Measurements from ENCODE around the gene SEPTIN1.
"Not testable (repeated sequence)": the region's sequence is repeated elsewhere in the genome, so short reads cannot be mapped to it uniquely, and the experiment has no call there.

Gene SEPTIN1

DNA sequence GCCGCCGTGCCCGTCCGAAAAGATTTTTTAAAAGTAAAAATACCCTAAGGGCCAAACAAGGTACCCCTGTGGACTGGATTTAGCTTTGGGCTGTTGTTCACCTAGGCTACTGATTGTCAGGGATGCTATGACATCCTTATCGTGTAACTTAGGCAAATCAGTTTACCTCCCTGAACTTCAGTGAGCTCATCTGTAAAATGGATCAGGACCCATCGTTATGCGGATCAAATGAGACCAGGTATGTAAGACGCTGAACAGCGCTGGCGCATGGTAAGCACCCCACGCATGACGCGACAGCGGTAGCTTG lies 24.4 kb upstream of the SEPTIN1 start:
- intact Hi-C loops (cut with DNase I), result loop anchor here (1.0 to 5.0 kb wide), 2 partner anchors 11 to 39 kb away; partner anchors contain the start of gene ZNF48
- DNase-seq, result no peak

DNA sequence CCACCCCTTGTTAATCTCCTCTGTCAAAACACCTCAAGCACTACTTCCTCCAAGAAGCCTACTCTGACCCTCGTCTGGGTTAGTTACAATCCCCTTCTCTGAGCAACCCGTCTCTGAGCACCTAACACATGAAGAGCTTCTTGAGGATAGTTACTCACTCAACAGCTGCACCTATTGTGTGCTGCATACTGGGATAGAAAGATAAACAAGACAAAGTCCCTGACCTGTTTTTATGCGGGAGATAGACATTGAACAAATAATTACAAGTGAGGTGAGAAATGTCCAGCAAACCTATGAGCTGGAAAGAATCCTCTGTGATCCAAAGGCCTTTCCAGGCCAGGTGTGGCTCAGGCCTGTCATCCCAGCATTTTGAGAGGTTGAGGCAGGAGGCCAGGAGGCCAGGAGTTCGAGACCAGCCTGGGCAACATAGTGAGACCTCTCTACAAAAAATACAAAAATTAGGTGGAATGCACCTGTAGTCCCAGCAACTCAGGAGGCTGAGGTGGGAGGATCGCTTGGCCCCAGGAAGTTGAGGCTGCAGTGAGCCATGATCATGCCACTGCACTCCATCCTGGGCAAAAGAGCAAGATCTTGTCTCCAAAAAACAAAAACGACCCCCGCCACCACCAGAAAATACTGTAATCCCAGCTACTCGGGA lies 19.5 kb upstream of the SEPTIN1 start:
- DNase-seq, result no peak
- intact Hi-C loops (cut with DNase I), result no loop called here

DNA sequence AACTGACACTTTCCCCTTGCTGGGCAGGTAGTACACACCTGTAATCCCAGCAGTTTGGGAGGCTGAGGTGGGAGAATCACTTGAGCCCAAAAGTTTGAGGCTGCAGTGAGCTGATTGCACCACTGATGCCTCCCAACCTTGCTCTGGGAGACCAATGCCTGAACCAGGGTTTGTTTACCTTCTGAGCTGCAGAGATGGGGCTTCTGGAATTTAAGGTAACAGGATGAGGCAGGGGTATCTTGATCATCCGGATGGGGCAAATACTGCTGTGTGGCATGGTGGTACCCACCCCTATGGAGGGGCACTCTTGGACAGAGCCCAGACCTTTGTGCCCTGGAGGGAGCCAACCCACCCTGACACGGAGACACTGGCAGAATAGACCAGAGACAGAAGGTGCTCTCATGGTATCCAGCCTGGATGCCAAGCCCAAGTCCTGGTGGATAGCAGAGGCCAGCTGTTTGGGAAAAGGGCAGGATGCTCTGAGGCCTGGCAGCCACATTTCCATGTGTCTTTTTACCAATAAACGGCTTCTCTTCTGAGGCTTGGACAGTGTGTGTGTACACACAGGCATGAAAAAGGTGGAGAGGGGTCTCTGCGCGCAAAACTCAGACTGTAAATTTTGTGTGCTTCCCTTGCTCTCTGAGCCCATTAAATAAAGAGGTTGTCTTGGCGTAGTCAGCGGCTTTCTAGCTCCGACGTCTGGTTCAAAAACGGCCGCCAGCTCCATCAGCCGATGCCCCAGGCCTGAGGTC lies 17.2 kb upstream of the SEPTIN1 start:
- intact Hi-C loops (cut with DNase I), result loop anchor here (5.0 kb wide), 1 partner anchor 52 kb away; no protein-coding TSS in a partner anchor
- DNase-seq, result no peak

DNA sequence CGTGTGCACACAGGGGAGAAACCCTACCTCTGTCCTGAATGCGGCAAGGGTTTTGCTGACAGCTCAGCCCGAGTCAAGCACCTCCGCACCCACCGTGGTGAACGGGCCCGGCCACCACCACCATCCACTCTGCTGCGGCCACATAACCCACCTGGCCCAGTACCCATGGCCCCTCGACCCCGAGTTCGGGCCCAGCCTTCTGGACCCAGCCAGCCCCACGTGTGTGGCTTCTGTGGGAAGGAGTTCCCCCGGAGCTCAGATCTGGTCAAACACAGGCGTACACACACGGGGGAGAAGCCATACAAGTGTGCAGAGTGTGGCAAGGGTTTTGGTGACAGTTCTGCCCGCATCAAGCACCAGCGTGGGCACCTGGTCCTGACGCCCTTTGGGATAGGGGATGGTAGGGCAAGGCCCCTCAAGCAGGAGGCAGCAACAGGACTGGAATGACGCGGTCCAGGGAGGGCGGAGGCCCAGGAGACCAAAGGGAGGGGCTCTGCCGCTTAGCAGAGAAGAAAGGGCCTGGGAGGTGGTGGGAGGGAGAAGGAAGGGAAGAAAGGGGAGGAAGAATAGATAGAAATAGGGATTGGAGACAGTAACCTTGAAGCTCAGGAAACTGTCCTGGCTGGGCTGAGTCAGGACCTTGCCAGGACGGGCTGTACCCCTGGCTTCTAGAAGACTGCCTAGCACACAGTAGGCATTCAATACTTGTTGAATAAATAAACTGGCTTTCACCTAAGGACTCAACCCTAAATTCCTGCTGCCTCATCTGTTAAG lies 16.5 kb upstream of the SEPTIN1 start:
- DNase-seq, result no peak
- intact Hi-C loops (cut with DNase I), result loop anchor here (5.0 kb wide), 1 partner anchor 52 kb away; no protein-coding TSS in a partner anchor

DNA sequence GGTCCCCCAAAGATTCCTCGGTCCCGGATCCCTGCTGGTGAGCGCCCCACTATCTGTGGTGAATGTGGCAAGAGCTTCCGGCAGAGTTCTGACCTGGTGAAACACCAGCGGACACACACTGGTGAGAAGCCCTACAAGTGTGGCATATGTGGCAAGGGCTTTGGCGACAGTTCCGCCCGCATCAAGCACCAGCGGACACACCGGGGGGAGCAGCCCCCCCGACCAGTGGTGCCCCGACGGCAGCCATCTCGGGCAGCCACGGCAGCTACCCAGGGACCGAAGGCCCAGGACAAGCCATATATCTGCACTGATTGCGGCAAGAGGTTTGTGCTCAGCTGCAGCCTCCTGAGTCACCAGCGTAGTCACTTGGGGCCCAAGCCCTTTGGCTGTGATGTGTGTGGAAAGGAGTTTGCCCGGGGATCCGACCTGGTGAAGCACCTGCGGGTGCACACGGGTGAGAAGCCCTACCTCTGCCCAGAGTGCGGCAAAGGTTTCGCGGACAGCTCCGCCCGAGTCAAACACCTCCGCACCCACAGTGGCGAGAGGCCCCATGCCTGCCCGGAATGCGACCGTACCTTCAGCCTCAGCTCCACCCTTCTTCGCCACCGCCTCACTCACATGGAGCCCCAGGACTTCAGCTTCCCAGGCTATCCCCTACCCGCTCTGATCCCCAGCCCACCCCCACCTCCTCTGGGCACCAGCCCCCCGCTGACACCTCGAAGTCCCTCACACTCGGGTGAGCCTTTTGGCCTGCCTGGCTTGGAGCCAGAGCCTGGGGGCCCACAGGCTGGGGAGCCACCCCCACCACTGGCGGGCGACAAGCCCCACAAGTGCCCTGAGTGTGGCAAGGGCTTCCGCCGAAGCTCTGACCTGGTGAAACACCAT lies 15.7 kb upstream of the SEPTIN1 start:
- DNase-seq, result no peak
- intact Hi-C loops (cut with DNase I), result loop anchor here (5.0 kb wide), 1 partner anchor 51 kb away; no protein-coding TSS in a partner anchor

DNA sequence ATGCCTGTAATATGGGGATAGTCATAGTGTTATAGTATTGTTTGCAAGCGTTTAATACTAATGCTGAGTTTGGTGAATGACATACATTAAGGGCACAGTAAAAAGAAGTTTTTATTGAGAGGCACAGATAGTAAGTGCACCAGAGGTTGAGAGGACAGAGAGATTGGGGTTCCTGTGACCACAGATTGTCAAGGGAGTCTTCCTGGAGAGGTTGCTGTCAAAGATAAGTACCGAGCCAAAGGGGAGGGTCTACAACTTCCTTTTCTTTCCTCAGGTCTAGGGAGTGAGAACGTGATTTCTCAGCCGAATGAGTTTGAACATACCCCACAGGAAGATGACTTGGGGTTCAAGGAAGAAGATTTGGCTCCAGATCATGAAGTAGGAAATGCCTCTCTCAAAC lies 14.7 kb upstream of the SEPTIN1 start:
- intact Hi-C loops (cut with DNase I), result loop anchor here (5.0 kb wide), 1 partner anchor 50 kb away; no protein-coding TSS in a partner anchor

DNA sequence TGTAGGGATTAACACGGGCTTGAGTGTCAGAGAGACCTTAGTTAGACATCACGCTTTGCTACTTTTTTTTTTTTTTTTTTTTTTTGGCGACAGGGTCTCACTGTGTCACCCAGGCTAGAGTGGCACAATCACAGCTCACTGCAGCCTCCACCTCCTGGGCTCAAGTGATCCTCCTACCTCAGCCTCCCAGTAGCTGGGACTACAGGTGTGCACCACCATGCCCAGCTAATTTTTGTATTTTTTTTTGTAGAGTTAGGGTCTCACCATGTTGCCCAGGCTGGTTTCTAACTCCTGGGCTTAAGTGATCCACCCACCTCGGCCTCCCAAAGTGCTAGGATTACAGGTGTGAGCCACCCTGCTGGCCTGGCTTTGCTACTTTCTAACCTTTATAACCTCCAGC lies 14.3 kb upstream of the SEPTIN1 start:
- DNase-seq, result not testable (repeated sequence)
- intact Hi-C loops (cut with DNase I), result loop anchor here (5.0 kb wide), 1 partner anchor 49 kb away; no protein-coding TSS in a partner anchor

More for the DNA sequence above, 14.7 kb upstream of the SEPTIN1 start:
- no peak for DNase-seq

DNA sequence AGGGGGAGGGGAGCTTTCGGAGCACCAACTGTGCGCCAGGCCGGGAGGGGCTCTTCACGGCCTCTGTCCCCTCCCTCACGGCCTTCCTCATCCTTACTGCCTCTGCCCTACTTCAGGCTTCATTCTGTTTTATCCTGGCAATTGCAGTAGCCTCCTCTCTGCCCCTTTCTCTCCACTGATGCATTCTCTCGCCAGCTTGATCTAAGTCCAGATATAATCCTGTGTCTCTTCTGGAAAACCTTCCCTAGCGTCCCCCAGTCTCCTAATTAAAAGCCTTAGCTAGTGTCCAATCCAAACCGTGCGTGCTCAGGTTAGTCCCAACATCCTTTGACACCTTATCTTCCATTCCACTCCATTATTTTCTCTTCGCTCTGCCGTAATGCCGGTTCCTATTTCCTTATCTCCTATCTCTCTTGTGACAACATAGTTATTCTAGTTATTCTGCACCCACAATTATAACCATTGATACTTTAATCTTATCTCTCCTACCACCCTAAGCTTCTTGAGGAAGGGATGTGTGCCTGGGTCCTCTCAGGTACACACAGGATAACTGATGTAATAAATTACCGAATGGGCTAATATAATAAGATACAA lies 13.7 kb upstream of the SEPTIN1 start:
- intact Hi-C loops (cut with DNase I), result loop anchor here (1.0 to 5.0 kb wide), 3 partner anchors 11 to 49 kb away; partner anchors contain the start of gene ZNF771

DNA sequence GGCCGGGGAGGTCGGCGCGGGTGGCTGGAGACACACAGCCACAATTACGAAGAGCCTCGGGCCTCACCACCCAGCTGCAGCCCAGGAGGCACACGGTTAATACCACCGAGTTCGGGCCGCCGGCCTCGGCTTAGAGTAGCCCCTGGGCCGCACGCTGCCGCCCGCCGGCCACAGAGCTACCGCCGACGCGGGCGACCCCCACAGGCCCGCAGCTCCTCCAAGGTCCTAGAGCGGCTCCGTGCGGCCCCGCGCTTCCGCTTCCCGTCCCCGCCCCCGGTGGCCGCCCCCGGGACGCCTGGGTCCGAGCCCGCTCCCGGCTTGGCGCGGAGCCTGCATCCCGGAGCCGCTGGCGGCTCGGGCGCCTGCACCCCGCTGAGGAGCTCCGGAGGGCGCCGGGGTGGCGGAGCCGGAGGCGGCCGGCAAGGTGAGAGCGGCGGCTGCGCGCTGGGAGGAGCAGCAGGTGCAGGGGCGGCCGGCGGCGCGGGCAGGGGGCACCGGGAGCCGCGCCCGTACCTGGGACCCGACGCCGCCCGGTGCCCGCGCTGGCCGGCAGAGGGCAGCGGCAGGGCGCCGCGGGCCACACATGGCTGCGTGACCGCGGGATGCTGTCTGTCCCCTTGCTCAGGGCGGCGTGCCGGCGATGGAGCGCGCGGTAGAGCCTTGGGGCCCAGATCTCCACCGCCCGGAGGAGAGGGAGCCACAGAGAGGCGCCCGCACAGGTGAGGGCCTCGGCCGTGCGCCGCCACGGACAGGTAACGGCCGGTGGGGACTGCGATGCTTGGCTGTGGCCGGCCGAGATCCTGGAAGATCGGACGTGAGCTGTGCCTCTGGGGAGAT lies 13.0 kb upstream of the SEPTIN1 start, which contains the start of gene ZNF48:
Gene ZNF48 (plus strand): TSS at position 266 of the 837 bp plus-strand sequence. CDS start 375 bp downstream, at position 641.
- peak; percentile 74 to 99 (median 90) for DNase-seq
- intact Hi-C loops (cut with DNase I), result loop anchor here (1.0 to 5.0 kb wide), 3 partner anchors 12 to 48 kb away; partner anchors contain the start of gene ZNF771

More for the DNA sequence above, 13.7 kb upstream of the SEPTIN1 start:
- DNase-seq, result no peak

DNA sequence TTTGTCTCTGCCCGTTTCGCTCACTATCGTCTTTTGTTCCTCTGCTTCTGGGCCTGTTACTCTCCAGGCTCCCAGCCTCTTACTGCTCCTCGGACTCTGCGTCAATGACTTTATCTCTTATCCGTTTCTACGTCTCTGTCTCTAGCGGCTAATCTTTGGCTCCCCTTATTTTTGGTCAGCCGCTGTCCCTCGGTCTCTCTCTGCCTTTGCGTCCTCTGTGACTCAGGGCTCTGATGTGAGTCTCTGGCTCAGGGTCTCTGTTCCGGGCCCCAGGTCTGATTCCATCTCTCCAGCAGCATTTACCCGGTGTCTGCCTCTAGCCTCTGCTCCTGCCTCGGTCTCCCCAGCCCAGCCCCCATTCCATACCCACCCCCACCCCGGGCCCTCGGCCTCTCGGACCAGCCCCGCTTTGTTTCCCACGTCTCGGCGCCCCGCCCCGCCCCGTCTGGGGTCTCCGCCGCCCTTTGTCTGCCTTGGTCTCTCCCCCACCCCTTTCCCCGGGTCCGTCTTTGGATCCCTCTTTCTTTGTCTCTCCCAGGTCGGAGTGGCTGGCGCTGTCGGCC lies 12.3 kb upstream of the SEPTIN1 start:
- DNase-seq, result no peak
- intact Hi-C loops (cut with DNase I), result loop anchor here (1.0 to 5.0 kb wide), 3 partner anchors 13 to 47 kb away; partner anchors contain the start of gene ZNF771

DNA sequence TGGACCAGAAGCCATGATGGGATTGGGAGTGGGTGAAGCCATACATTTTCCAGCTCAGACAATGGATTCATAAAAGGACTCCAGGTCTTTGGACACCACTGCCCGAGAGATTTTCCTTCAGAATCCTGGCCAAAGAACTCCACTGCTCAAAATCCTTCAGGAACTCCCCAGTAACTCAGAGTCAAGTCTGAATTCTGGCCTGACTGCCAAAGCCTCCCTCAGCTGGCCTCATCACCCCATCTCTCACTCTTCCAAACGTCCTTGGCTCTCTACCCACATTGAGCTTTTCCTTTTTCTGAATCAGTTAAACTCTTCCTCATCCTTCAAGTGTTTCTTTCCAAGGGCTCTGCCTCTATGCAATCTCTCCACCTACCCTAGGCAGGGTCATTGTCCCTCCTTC lies 1.2 kb upstream of the SEPTIN1 start:
- intact Hi-C loops (cut with DNase I), result no loop called here
- DNase-seq, result no peak

DNA sequence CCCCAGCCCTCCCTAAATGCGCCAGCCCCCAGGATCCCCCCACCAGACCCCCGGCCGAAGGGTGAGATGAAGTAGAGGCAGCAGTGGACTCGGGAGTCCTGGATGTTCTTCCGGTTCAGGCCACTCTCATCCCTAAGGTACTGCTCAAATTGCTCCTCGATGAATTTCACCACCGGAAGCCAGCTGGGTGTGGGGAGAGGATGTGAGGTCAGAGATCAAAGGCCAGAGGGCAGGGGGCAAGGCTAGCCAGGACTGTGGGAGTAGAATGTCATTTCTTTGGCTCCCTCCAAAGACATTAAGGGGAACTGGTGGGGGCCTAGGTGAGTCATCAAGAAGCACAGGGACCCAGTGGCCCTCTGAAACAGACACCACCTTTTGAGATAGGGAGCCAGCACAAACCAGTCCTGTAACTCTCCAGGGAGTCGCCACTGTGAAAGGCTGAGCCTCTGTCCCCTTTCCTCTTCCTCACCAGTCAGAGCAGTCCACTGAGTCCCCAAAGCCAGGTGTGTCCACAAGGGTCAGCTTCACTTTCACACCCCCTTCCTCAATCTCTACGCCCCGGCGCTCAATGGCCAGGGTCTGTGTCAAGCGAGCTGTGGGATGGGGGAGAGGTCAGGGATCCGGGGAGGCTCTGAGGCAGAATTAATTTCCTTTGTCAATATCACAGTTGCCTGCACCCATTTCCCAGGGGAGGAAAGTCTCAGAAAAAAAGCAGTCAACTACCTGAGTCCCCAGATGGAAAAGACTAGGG lies 895 bp downstream of the SEPTIN1 start:
- DNase-seq, result peak in 1 of 10 donors; percentile 25
- intact Hi-C loops (cut with DNase I), result no loop called here

DNA sequence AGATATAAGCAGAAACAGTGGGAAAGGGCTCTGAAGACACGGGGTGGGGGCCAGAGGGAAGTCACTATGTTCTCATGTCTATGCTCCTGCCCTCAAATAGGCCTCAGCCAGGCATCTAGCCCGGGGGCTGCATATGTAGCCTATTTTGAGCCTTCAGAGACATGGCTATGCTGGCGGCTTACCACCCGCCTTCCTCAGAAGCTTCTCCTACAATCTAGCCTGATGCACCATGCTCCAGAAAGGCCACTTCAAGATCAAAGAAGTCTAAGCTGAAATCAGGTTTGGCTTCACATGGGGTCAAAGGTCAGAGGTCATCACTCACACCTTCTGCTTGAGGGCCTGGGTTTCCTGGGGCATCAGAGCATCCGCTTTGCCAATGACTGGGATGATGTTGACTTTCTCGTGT lies 1.6 kb downstream of the SEPTIN1 start:
- peak in 1 of 10 donors; percentile 18 for DNase-seq
- intact Hi-C loops (cut with DNase I), result no loop called here

DNA sequence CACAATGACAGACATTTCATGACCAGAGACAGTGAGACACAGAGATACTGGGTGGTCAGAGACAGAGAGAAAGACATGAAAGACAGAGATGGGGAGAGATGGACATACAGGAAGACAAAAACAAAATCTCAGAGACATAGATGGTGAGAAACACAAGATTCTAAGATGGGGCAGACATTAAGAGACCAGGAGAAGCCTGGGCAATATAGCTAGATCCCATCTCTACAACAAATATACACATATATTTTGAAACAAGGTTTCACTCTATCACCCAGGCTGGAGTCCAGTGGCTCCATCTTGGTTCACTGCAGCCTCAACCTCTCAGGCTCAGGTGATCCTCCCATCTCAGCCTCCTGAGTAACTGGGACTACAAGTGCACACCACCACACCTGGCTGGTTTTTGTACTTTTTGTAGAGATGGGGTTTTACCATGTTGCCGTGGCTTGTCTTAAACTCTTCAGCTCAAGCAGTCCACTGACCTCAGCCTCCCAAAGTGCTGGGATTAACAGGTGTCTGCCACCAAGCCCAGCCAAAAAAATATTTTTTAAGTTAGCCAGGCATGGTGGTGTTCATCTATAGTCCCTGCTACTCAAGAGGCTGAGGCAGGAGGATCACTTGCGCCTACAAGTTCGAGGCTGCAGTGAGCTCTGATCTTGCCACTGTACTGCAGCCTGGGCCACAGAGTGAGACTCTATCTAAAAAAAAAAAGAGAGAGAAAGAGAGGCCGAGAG lies 2.1 kb downstream of the SEPTIN1 start:
- peak in 1 of 10 donors; percentile 4 for DNase-seq
- intact Hi-C loops (cut with DNase I), result no loop called here

DNA sequence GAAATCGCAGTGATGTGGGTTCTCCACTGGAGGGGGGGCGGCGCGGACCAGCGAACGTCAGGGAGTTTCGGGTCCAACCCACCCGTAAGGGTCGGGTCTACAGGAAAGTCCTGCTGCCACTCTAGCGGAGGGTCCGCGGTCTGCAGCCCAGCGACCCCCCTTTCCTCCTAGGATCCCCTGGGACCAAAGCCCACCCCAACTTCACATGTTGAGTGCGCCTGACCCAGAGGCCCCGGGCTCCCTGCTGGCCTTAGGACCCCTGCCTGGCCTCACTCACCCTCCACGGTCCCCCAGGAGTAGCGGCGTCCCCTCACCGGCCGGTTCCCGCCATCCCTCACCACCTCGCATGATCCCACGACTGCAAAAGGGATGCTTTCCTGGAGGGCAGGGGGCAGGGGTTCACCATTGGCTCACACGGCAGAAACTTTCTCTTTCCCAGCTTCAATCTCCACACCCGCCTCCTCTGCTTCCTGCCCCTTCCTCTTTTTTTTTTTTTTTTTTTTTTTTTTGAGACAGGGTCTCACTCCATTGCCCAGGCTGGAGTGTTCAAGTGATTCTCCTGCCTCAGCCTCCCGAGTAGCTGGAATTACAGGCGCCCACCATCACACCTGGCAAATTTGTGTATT lies 3.1 kb downstream of the SEPTIN1 start:
- no peak for DNase-seq
- intact Hi-C loops (cut with DNase I), result loop anchor here (2.0 kb wide), 1 partner anchor 16 kb away; the partner anchor contains the start of gene ZNF48

Data from posterior cingulate gyrus (tissue), 11 donors.